ENCODE results near the gene PCCA. TPM values are rescaled to one million over a fixed set of nuclear protein-coding genes. Genes with fewer than 3 reads are reported as not detected.

Gene PCCA
- polyA plus RNA-seq, 3 donors from 2014 or later = 7.9 to 14.0 (median 11.4) TPM

- Mint-ChIP-seq H3K27ac (peak overlapping the region in 1 of 6 donors; percentile 21), H3K4me3 (no peak overlapping the region), H3K27me3 (ENCODE audit: low read depth in 3 of 3) (no peaks in the 10 kb centered on the region), H3K36me3 (peaks cover 13 to 23% (median 19%) of the 10 kb centered on the region in 3 donors), H3K4me1 (peaks cover 12 to 20% of the 10 kb centered on the region in 2 donors), H3K9me3 (peaks cover 0 to 8% (median 2%) of the 10 kb centered on the region in 6 donors)
- no peak for DNase-seq
Observed at GRCh38 chr13:100339411-100339940, 250.6 kb downstream of the PCCA start.

- Mint-ChIP-seq H3K27ac (peak overlapping the region; percentile 21 to 73 (median 52)), H3K4me1 (peaks cover 12 to 20% of the 10 kb centered on the region in 2 donors)
Observed at GRCh38 chr13:100340865-100341264, 252.0 kb downstream of the PCCA start.

GRCh38 chr13:100341327-100341726, 252.4 kb downstream of the PCCA start:
- Mint-ChIP-seq H3K36me3 (peaks cover 14 to 30% (median 15%) of the 10 kb centered on the region in 3 donors), H3K27ac (peak overlapping the region in 3 of 6 donors; percentile 48 to 64 (median 56)), H3K27me3 (ENCODE audit: low read depth in 3 of 3) (no peaks in the 10 kb centered on the region), H3K4me1 (peaks cover 12 to 20% of the 10 kb centered on the region in 2 donors), H3K9me3 (no peaks in the 10 kb centered on the region), H3K4me3 (peak overlapping the region in 4 of 5 donors; percentile 47 to 71 (median 54))
- no peak for DNase-seq

More at GRCh38 chr13:100340865-100341264, 252.0 kb downstream of the PCCA start:
- H3K36me3 Mint-ChIP-seq = peaks cover 10 to 25% (median 11%) of the 10 kb centered on the region in 3 donors
- peaks cover 0 to under 1% (median 0%) of the 10 kb centered on the region in 6 donors for H3K9me3 Mint-ChIP-seq
- peak overlapping the region; percentile 19 to 71 (median 47) for H3K4me3 Mint-ChIP-seq
- H3K27me3 Mint-ChIP-seq (ENCODE audit: low read depth in 3 of 3) = no peaks in the 10 kb centered on the region
- peak in 1 of 3 donors; percentile 3 for DNase-seq

- no peak overlapping the region for H3K4me3 Mint-ChIP-seq
- peaks cover 12 to 36% (median 15%) of the 10 kb centered on the region in 3 donors for H3K36me3 Mint-ChIP-seq
- no peaks in the 10 kb centered on the region for H3K27me3 Mint-ChIP-seq (ENCODE audit: low read depth in 3 of 3)
- no peak overlapping the region for H3K27ac Mint-ChIP-seq
- no peak for DNase-seq
- peaks cover 12 to 20% of the 10 kb centered on the region in 2 donors for H3K4me1 Mint-ChIP-seq
- no peaks in the 10 kb centered on the region for H3K9me3 Mint-ChIP-seq
Observed at GRCh38 chr13:100344544-100344943, 255.7 kb downstream of the PCCA start.

GRCh38 chr13:100347968-100348367, 259.1 kb downstream of the PCCA start:
- no peak overlapping the region for H3K4me3 Mint-ChIP-seq
- no peak for DNase-seq
- no peak overlapping the region for H3K27ac Mint-ChIP-seq
- H3K9me3 Mint-ChIP-seq = no peaks in the 10 kb centered on the region
- no peaks in the 10 kb centered on the region for H3K4me1 Mint-ChIP-seq
- no peaks in the 10 kb centered on the region for H3K27me3 Mint-ChIP-seq (ENCODE audit: low read depth in 3 of 3)
- peaks cover 12 to 41% (median 19%) of the 10 kb centered on the region in 3 donors for H3K36me3 Mint-ChIP-seq

GRCh38 chr13:100349594-100349993, 260.7 kb downstream of the PCCA start:
- H3K27me3 Mint-ChIP-seq (ENCODE audit: low read depth in 3 of 3) = peaks cover 0 to 3% (median 0%) of the 10 kb centered on the region in 3 donors
- peaks cover 12 to 34% (median 13%) of the 10 kb centered on the region in 3 donors for H3K36me3 Mint-ChIP-seq
- DNase-seq = no peak
- no peak overlapping the region for H3K4me3 Mint-ChIP-seq
- no peaks in the 10 kb centered on the region for H3K4me1 Mint-ChIP-seq
- no peaks in the 10 kb centered on the region for H3K9me3 Mint-ChIP-seq
- no peak overlapping the region for H3K27ac Mint-ChIP-seq

- Mint-ChIP-seq H3K27ac (no peak overlapping the region), H3K4me1 (no peaks in the 10 kb centered on the region), H3K9me3 (no peaks in the 10 kb centered on the region), H3K4me3 (no peak overlapping the region), H3K36me3 (peaks cover 5 to 31% (median 10%) of the 10 kb centered on the region in 3 donors), H3K27me3 (ENCODE audit: low read depth in 3 of 3) (peaks cover 0 to 3% (median 0%) of the 10 kb centered on the region in 3 donors)
- no peak for DNase-seq
Observed at GRCh38 chr13:100350601-100351000, 261.7 kb downstream of the PCCA start.

- no peaks in the 10 kb centered on the region for H3K4me1 Mint-ChIP-seq
- no peak overlapping the region for H3K27ac Mint-ChIP-seq
- peaks cover 0 to 3% (median 0%) of the 10 kb centered on the region in 3 donors for H3K27me3 Mint-ChIP-seq (ENCODE audit: low read depth in 3 of 3)
- peaks cover 7 to 48% (median 9%) of the 10 kb centered on the region in 3 donors for H3K36me3 Mint-ChIP-seq
- no peak overlapping the region for H3K4me3 Mint-ChIP-seq
- no peak for DNase-seq
- no peaks in the 10 kb centered on the region for H3K9me3 Mint-ChIP-seq
Observed at GRCh38 chr13:100356426-100356825, 267.5 kb downstream of the PCCA start.

GRCh38 chr13:100356889-100357288, 268.0 kb downstream of the PCCA start:
- no peaks in the 10 kb centered on the region for H3K4me1 Mint-ChIP-seq
- no peak overlapping the region for H3K27ac Mint-ChIP-seq
- H3K36me3 Mint-ChIP-seq = peaks cover 7 to 48% (median 9%) of the 10 kb centered on the region in 3 donors
- peaks cover 0 to 3% (median 0%) of the 10 kb centered on the region in 3 donors for H3K27me3 Mint-ChIP-seq (ENCODE audit: low read depth in 3 of 3)
- no peak overlapping the region for H3K4me3 Mint-ChIP-seq
- H3K9me3 Mint-ChIP-seq = no peaks in the 10 kb centered on the region
- no peak for DNase-seq

- peaks cover 0 to 3% (median 0%) of the 10 kb centered on the region in 3 donors for H3K27me3 Mint-ChIP-seq (ENCODE audit: low read depth in 3 of 3)
- no peaks in the 10 kb centered on the region for H3K9me3 Mint-ChIP-seq
- no peaks in the 10 kb centered on the region for H3K4me1 Mint-ChIP-seq
- H3K36me3 Mint-ChIP-seq = peaks cover 7 to 48% (median 7%) of the 10 kb centered on the region in 3 donors
- no peak overlapping the region for H3K4me3 Mint-ChIP-seq
- DNase-seq = no peak
- no peak overlapping the region for H3K27ac Mint-ChIP-seq
Observed at GRCh38 chr13:100357764-100358163, 268.9 kb downstream of the PCCA start.

GRCh38 chr13:100361504-100361903, 272.6 kb downstream of the PCCA start:
- Mint-ChIP-seq H3K4me1 (no peaks in the 10 kb centered on the region), H3K36me3 (peaks cover 4 to 31% (median 7%) of the 10 kb centered on the region in 3 donors), H3K9me3 (no peaks in the 10 kb centered on the region), H3K27ac (no peak overlapping the region), H3K4me3 (no peak overlapping the region), H3K27me3 (ENCODE audit: low read depth in 3 of 3) (no peaks in the 10 kb centered on the region)
- no peak for DNase-seq

GRCh38 chr13:100362371-100362770, 273.5 kb downstream of the PCCA start:
- no peaks in the 10 kb centered on the region for H3K27me3 Mint-ChIP-seq (ENCODE audit: low read depth in 3 of 3)

GRCh38 chr13:100362781-100363180, 273.9 kb downstream of the PCCA start:
- H3K36me3 Mint-ChIP-seq = peaks cover 4 to 26% (median 7%) of the 10 kb centered on the region in 3 donors
- no peak overlapping the region for H3K4me3 Mint-ChIP-seq
- DNase-seq = no peak
- no peaks in the 10 kb centered on the region for H3K27me3 Mint-ChIP-seq (ENCODE audit: low read depth in 3 of 3)
- no peaks in the 10 kb centered on the region for H3K4me1 Mint-ChIP-seq
- H3K27ac Mint-ChIP-seq = no peak overlapping the region
- H3K9me3 Mint-ChIP-seq = no peaks in the 10 kb centered on the region

More at GRCh38 chr13:100362371-100362770, 273.5 kb downstream of the PCCA start:
- Mint-ChIP-seq H3K4me1 (no peaks in the 10 kb centered on the region), H3K4me3 (no peak overlapping the region), H3K27ac (no peak overlapping the region), H3K9me3 (no peaks in the 10 kb centered on the region), H3K36me3 (peaks cover 4 to 30% (median 7%) of the 10 kb centered on the region in 3 donors)
- DNase-seq = no peak

GRCh38 chr13:100363285-100363711, 274.4 kb downstream of the PCCA start:
- Mint-ChIP-seq H3K27me3 (ENCODE audit: low read depth in 3 of 3) (no peaks in the 10 kb centered on the region), H3K9me3 (no peaks in the 10 kb centered on the region), H3K36me3 (peaks cover under 1 to 23% (median 3%) of the 10 kb centered on the region in 3 donors), H3K4me1 (no peaks in the 10 kb centered on the region), H3K4me3 (no peak overlapping the region), H3K27ac (no peak overlapping the region)
- DNase-seq = no peak
